Breast epithelium (tissue), 3 donors: Measurements from ENCODE around the gene GET4.

Experiments used
- CTCF ChIP-seq, 3 donors: fragments of 450-650 bp; IDR thresholded peaks; one replicate each; pipeline ENCODE4 v1.5.1; 2016 to 2017; ENCODE audit warnings: antibody characterized with exemption in 3 of 3, mild to moderate bottlenecking in 3 of 3, moderate library complexity in 3 of 3
- POLR2AphosphoS5 ChIP-seq, 3 donors: sonication (generic); formaldehyde crosslinking; IDR thresholded peaks; one replicate each; pipeline ENCODE4 v1.6.1; 2017; ENCODE audit warnings: antibody characterized with exemption in 3 of 3

- no peak for TF ChIP-seq CTCF (IDR thresholded peaks at IDR 0.05)
- TF ChIP-seq POLR2AphosphoS5 (IDR thresholded peaks at IDR 0.05) = no peak
Measured at GRCh38 chr7:842431-843031, 33.8 kb upstream of the GET4 start.
